Hepatocyte (in vitro differentiated cells): Measurements from ENCODE around the gene TAF1C. TPM values are rescaled to one million over a fixed set of nuclear protein-coding genes. Genes with fewer than 3 reads are reported as not detected.

Source experiments
- DNase-seq: peaks from one replicate; pipeline ENCODE4 v3.0.0-alpha.2; 2016; ENCODE audit warnings: low spot score
- H2AFZ ChIP-seq: fragments of 200-600 bp; sonication (generic); 2 replicates; pipeline ENCODE4 v1.6.0; 2016; ENCODE audit warnings: antibody characterized with exemption, mild to moderate bottlenecking
- H3K27ac ChIP-seq: fragments of 200-600 bp; sonication (generic); 2 replicates; pipeline ENCODE4 v1.5.1; 2016; ENCODE audit warnings: mild to moderate bottlenecking
- H3K27me3 ChIP-seq: fragments of 200-600 bp; sonication (generic); 2 replicates; pipeline ENCODE4 v1.6.1; 2016
- H3K36me3 ChIP-seq: fragments of 200-600 bp; sonication (generic); replicated peaks from 2 replicates; pipeline ENCODE4 v1.5.1; 2016; ENCODE audit warnings: low read depth; ENCODE audit not compliant: insufficient read depth
- H3K4me1 ChIP-seq: fragments of 200-600 bp; sonication (generic); 2 replicates; pipeline ENCODE4 v1.5.1; 2016; ENCODE audit warnings: mild to moderate bottlenecking, moderate library complexity; ENCODE audit not compliant: insufficient read depth
- H3K4me2 ChIP-seq: fragments of 200-600 bp; sonication (generic); 2 replicates; pipeline ENCODE4 v1.6.0; 2016
- H3K4me3 ChIP-seq: fragments of 200-600 bp; sonication (generic); 2 replicates; pipeline ENCODE4 v1.5.1; 2016; ENCODE audit warnings: mild to moderate bottlenecking
- H3K79me2 ChIP-seq: fragments of 200-600 bp; sonication (generic); 2 replicates; pipeline ENCODE4 v1.6.0; 2017; ENCODE audit warnings: mild to moderate bottlenecking
- H3K9me2 ChIP-seq: fragments of 200-600 bp; sonication (generic); replicated peaks from 2 replicates; pipeline ENCODE4 v1.6.0; 2017; ENCODE audit warnings: mild to moderate bottlenecking; ENCODE audit not compliant: insufficient read depth
- H3K9me3 ChIP-seq: fragments of 200-600 bp; sonication (generic); 2 replicates; pipeline ENCODE4 v1.5.1; 2016; ENCODE audit warnings: low read depth, mild to moderate bottlenecking
- H4K20me1 ChIP-seq: fragments of 200-600 bp; sonication (generic); 2 replicates; pipeline ENCODE4 v1.6.0; 2016; ENCODE audit warnings: mild to moderate bottlenecking; ENCODE audit not compliant: insufficient read depth, poor library complexity, severe bottlenecking
- EZH2 ChIP-seq: fragments of 200-600 bp; sonication (generic); IDR thresholded peaks from 2 replicates; pipeline ENCODE4 v1.6.1; 2016; ENCODE audit warnings: antibody characterized with exemption, mild to moderate bottlenecking, borderline replicate concordance
- EZH2phosphoT487 ChIP-seq: fragments of 200-600 bp; sonication (generic); IDR thresholded peaks from one replicate; pipeline ENCODE4 v1.6.1; 2018; ENCODE audit warnings: antibody characterized with exemption, mild to moderate bottlenecking, low read depth, moderate library complexity; ENCODE audit not compliant: unreplicated experiment, severe bottlenecking
- WGBS: methylation state at CpG from one replicate; pipeline ENCODE4 v1.1.6; 2016; ENCODE audit warnings: low lambda C conversion rate; ENCODE audit errors: missing lambda C conversion rate; 5-methylcytosine and 5-hydroxymethylcytosine counted together
- polyA plus RNA-seq: library from polyadenylated mRNA; unstranded; fragments of >200 nt; fragmentation: Nextera tagmentation; extraction: Ambion mirVana; gene quantifications from 2 replicates; pipeline ENCODE4 v1.2.1, GENCODE V29; 2016
- total RNA-seq: library from RNA; depleted of rRNA; stranded (reverse); fragments of >200 nt; gene quantifications from 2 replicates; pipeline ENCODE4 v1.2.3, GENCODE V29; 2014
- TF ChIP-seq, protein P1 (sequence below): fragments of 200-600 bp; sonication (generic); IDR thresholded peaks from 2 replicates; pipeline ENCODE4 v1.5.1; 2016; ENCODE audit warnings: antibody characterized with exemption, mild to moderate bottlenecking; ENCODE audit not compliant: poor library complexity

The TAF1C gene
- total and polyA plus RNA-seq, 2 experiments from 2014 or later: 30.2 to 39.2 TPM

DNA sequence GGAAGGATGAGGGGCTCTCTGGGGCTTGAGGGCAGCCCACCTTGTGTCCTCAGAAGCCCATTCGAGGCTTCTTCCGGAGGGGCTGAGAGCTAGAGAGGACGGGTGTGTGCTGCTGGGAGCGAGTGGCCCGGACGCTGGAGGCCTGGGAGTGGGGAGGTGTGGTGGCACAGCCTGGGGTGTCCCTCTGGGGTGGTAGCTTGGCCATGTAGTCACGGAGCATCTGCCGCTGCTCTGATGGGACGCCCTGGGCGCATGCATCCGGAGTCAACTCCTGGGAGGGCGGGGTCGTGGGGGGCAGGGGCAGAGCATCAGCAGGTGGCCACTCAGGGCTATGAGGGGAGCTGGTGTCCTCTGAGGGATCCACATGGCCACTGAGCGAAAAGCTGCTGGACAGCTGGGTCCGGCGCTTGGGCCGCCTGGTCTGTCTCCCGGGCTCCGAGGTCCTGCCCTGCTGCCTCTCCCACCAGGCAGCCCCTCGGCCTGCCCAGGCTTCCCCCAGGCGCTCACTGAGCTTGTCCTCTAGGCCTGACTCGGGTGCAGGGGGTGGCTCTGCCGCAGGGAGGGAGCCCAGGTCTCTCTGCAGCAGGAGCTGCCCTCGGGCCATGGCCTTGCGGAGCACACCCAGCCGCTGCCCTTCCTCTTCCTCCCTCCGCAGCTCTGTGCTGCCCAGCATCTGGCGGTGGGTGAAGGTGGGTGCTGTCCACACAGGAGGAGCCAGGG is 7.8 kb downstream of the TAF1C start:
- WGBS: 95% methylated on average over 19 of the region's 28 CpGs
- no peaks in the 10 kb centered on the region for H3K36me3 ChIP-seq

DNA sequence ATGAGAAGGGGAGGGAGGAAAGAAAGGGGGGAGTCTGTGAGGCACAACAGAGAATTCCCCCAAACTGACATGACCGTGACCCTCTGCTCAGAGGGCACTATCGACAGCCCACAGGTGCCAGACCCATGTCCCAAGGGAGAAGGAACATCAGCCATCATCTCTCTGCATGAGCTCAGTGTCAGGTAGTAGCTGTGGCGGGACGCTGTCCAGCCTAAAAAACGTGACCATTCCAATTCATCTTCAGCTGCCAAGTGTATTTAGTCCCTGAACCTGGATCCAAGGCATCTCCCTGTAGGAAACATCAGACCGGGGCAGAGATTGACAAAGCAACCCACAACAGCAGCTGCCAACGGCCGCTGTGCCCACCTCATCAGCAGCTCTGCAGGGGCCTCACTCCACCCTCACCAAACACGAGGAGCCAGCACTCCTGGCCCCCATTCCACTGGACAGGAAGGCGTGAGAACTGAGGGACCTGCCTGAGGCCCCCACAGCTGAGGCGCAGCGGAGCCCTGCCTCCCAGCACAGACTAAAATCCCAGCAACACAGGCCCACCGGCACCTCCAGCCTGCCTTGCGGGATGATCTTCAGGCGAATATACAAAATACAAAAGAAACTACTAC is 8.6 kb downstream of the TAF1C start:
- Histone ChIP-seq H3K36me3 (no peaks in the 10 kb centered on the region), H4K20me1 (no peaks in the 10 kb centered on the region), H3K9me2 (no peaks in the 10 kb centered on the region), H3K4me1 (peaks cover 15% of the 10 kb centered on the region), H3K27ac (no peak overlapping the region), H3K27me3 (no peaks in the 10 kb centered on the region), H3K4me3 (no peak overlapping the region), H3K9me3 (no peaks in the 10 kb centered on the region), H2AFZ (no peak overlapping the region), H3K79me2 (no peaks in the 10 kb centered on the region), H3K4me2 (no peak overlapping the region)
- TF ChIP-seq EZH2phosphoT487 (no peak), EZH2 (no peak)
- TF ChIP-seq, protein P1, sequence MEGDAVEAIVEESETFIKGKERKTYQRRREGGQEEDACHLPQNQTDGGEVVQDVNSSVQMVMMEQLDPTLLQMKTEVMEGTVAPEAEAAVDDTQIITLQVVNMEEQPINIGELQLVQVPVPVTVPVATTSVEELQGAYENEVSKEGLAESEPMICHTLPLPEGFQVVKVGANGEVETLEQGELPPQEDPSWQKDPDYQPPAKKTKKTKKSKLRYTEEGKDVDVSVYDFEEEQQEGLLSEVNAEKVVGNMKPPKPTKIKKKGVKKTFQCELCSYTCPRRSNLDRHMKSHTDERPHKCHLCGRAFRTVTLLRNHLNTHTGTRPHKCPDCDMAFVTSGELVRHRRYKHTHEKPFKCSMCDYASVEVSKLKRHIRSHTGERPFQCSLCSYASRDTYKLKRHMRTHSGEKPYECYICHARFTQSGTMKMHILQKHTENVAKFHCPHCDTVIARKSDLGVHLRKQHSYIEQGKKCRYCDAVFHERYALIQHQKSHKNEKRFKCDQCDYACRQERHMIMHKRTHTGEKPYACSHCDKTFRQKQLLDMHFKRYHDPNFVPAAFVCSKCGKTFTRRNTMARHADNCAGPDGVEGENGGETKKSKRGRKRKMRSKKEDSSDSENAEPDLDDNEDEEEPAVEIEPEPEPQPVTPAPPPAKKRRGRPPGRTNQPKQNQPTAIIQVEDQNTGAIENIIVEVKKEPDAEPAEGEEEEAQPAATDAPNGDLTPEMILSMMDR: no peak
- no peak for DNase-seq
- WGBS: 91% methylated on average over 15 of the region's 15 CpGs

More for the DNA sequence above, 7.8 kb downstream of the TAF1C start:
- H3K27ac ChIP-seq: no peak overlapping the region
- no peaks in the 10 kb centered on the region for H3K9me3 ChIP-seq
- TF ChIP-seq, protein P1: no peak
- TF ChIP-seq EZH2phosphoT487 (no peak), EZH2 (no peak)
- no peak overlapping the region for H3K4me3 ChIP-seq
- H2AFZ ChIP-seq: no peak overlapping the region
- no peaks in the 10 kb centered on the region for H3K9me2 ChIP-seq
- H3K27me3 ChIP-seq: no peaks in the 10 kb centered on the region
- H3K4me1 ChIP-seq: peaks cover 15% of the 10 kb centered on the region
- no peaks in the 10 kb centered on the region for H3K79me2 ChIP-seq
- DNase-seq: peak; percentile 4
- H3K4me2 ChIP-seq: no peak overlapping the region
- H4K20me1 ChIP-seq: no peaks in the 10 kb centered on the region

DNA sequence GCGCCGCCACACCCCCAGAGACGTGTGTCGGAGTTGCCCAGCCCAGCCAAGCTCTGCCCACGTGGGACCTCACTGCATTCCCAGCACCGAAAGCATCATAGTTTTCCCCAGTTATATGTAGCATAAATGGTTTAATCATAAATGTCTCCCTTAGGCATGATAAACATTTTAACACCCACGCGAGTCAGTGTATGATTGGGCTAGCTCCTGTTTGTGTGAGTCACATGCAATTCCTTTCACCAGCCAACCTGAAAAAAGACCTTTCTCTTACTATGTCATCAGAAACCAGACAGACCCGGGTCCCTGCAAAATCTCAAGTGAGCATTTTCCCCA is 9.2 kb downstream of the TAF1C start:
- no peak for DNase-seq
- Histone ChIP-seq H2AFZ (no peak overlapping the region), H4K20me1 (no peaks in the 10 kb centered on the region), H3K4me2 (no peak overlapping the region), H3K4me3 (no peak overlapping the region), H3K4me1 (peaks cover 15% of the 10 kb centered on the region), H3K79me2 (no peaks in the 10 kb centered on the region), H3K9me3 (no peaks in the 10 kb centered on the region), H3K36me3 (no peaks in the 10 kb centered on the region), H3K27me3 (no peaks in the 10 kb centered on the region), H3K9me2 (no peaks in the 10 kb centered on the region), H3K27ac (peak overlapping the region; percentile 76)
- 77% methylated on average over 9 of the region's 9 CpGs for WGBS
- TF ChIP-seq EZH2 (no peak), EZH2phosphoT487 (no peak)
- TF ChIP-seq, protein P1: no peak
